GM23338 (cell line): Measurements from ENCODE around the gene DYNLT2B. TPM values are rescaled to one million over a fixed set of nuclear protein-coding genes. Genes with fewer than 3 reads are reported as not detected.
A peak's percentile ranks its signal among the peaks of the same experiment; 100 is the strongest.

Experiments
- ATAC-seq: fragments of 200-7000 bp; cut with Tn5 transposase; 3 replicates; pipeline ENCODE4 v1.9.1; 2020
- DNase-seq: peaks from one replicate; pipeline ENCODE4 v3.0.0-alpha.2; 2015; ENCODE audit warnings: low spot score
- H2AFZ ChIP-seq: fragments of 200-600 bp; sonication (generic); 2 replicates; pipeline ENCODE4 v1.8.0; 2016; ENCODE audit warnings: antibody characterized with exemption, mild to moderate bottlenecking, moderate library complexity
- H3F3A ChIP-seq: fragments of 200-600 bp; sonication (generic); replicated peaks from 2 replicates; pipeline ENCODE4 v1.8.0; 2017; ENCODE audit warnings: antibody characterized with exemption, mixed run types, low read depth
- H3K27ac ChIP-seq: fragments of 200-600 bp; sonication (generic); 2 replicates; pipeline ENCODE4 v1.6.1; 2016; ENCODE audit warnings: low read depth
- H3K27me3 ChIP-seq: fragments of 200-600 bp; sonication (generic); 2 replicates; pipeline ENCODE4 v1.8.0; 2016; ENCODE audit warnings: mild to moderate bottlenecking, mixed run types, moderate library complexity; ENCODE audit not compliant: insufficient read depth
- H3K36me3 ChIP-seq: fragments of 200-600 bp; sonication (generic); 2 replicates; pipeline ENCODE4 v1.8.0; 2016; ENCODE audit warnings: mild to moderate bottlenecking; ENCODE audit not compliant: insufficient read depth
- H3K4me1 ChIP-seq: fragments of 200-600 bp; sonication (generic); 2 replicates; pipeline ENCODE4 v1.8.0; 2016; ENCODE audit warnings: mild to moderate bottlenecking, moderate library complexity; ENCODE audit not compliant: insufficient read depth
- H3K4me2 ChIP-seq: fragments of 200-600 bp; sonication (generic); 2 replicates; pipeline ENCODE4 v1.7.1; 2017; ENCODE audit warnings: mixed run types
- H3K4me3 ChIP-seq: fragments of 200-600 bp; sonication (generic); 2 replicates; pipeline ENCODE4 v1.6.1; 2016; ENCODE audit warnings: mixed run types
- H3K79me2 ChIP-seq: fragments of 200-600 bp; sonication (generic); replicated peaks from 2 replicates; pipeline ENCODE4 v1.8.0; 2017; ENCODE audit warnings: mild to moderate bottlenecking; ENCODE audit not compliant: insufficient read depth
- H3K9me2 ChIP-seq: fragments of 200-600 bp; sonication (generic); 2 replicates; pipeline ENCODE4 v1.8.0; 2017; ENCODE audit not compliant: insufficient read depth
- H4K20me1 ChIP-seq: fragments of 200-600 bp; sonication (generic); replicated peaks from 2 replicates; pipeline ENCODE4 v1.8.0; 2017; ENCODE audit warnings: mild to moderate bottlenecking; ENCODE audit not compliant: insufficient read depth
- H3K27ac Mint-ChIP-seq: 2 replicates; pipeline ENCODE4 v1.8.0; 2020; ENCODE audit warnings: inconsistent platforms, mild to moderate bottlenecking, moderate library complexity, mixed read lengths
- H3K27me3 Mint-ChIP-seq: 3 replicates; pipeline ENCODE4 v1.8.0; 2022; ENCODE audit warnings: low read depth, mild to moderate bottlenecking, moderate library complexity, mixed read lengths, inconsistent platforms; ENCODE audit not compliant: insufficient read depth, poor library complexity
- H3K36me3 Mint-ChIP-seq: 3 replicates; pipeline ENCODE4 v1.8.0; 2021; ENCODE audit warnings: low read depth, mild to moderate bottlenecking, inconsistent platforms, moderate library complexity, mixed read lengths
- H3K4me1 Mint-ChIP-seq: 3 replicates; pipeline ENCODE4 v1.8.0; 2020; ENCODE audit warnings: mild to moderate bottlenecking, inconsistent platforms, mixed read lengths
- H3K4me3 Mint-ChIP-seq: 3 replicates; pipeline ENCODE4 v1.8.0; 2021; ENCODE audit warnings: moderate library complexity, mild to moderate bottlenecking, inconsistent platforms, mixed read lengths
- H3K9me3 Mint-ChIP-seq: 3 replicates; pipeline ENCODE4 v1.8.0; 2020; ENCODE audit warnings: moderate library complexity, mild to moderate bottlenecking, inconsistent platforms, mixed read lengths
- CREB1 ChIP-seq: fragments of 250-450 bp; sonication (Bioruptor Pico); IDR thresholded peaks from 2 replicates; pipeline ENCODE4 v1.5.0; 2020; ENCODE audit warnings: low read depth, mild to moderate bottlenecking, moderate library complexity
- JUNB ChIP-seq: IDR thresholded peaks from one replicate; pipeline ENCODE4 v1.6.1; 2016; ENCODE audit warnings: antibody characterized with exemption; ENCODE audit not compliant: unreplicated experiment
- NANOG ChIP-seq: IDR thresholded peaks from 2 replicates; pipeline ENCODE4 v1.6.1; 2016; ENCODE audit warnings: antibody characterized with exemption, borderline replicate concordance
- POLR2AphosphoS5 ChIP-seq: IDR thresholded peaks from 2 replicates; pipeline ENCODE4 v1.6.1; 2016; ENCODE audit warnings: antibody characterized with exemption, low read depth
- polyA plus RNA-seq: library from polyadenylated mRNA; unstranded; fragments of >200 nt; fragmentation: Nextera tagmentation; extraction: Ambion mirVana; gene quantifications from 2 replicates; pipeline ENCODE4 v1.2.1, GENCODE V29; 2016
- total RNA-seq: library from RNA; depleted of rRNA; stranded (reverse); fragments of >200 nt; shearing (Covaris generic); gene quantifications from 2 replicates; pipeline ENCODE4 v1.2.3, GENCODE V29; 2014
- TF ChIP-seq, protein P1 (sequence below): IDR thresholded peaks from one replicate; pipeline ENCODE4 v1.6.1; 2018; ENCODE audit warnings: antibody characterized with exemption; ENCODE audit not compliant: unreplicated experiment
- TF ChIP-seq, protein P2 (sequence below), 2 experiments: fragments of 200-600 bp in 1 of 2; sonication (generic) in 1 of 2; conservative IDR thresholded peaks; 2 replicates each; pipeline versions ENCODE4 v1.5.1 to v1.6.1; 2016 to 2017; ENCODE audit warnings: antibody characterized with exemption in 2 of 2, low read depth in 2 of 2, mild to moderate bottlenecking in 2 of 2, moderate library complexity in 1 of 2
- TF ChIP-seq, protein P3 (sequence below): IDR thresholded peaks from 2 replicates; pipeline ENCODE4 v1.6.1; 2016; ENCODE audit warnings: antibody characterized with exemption

Gene DYNLT2B
- total and polyA plus RNA-seq, 2 experiments from 2014 or later: 11.3 to 42.7 TPM

DNA sequence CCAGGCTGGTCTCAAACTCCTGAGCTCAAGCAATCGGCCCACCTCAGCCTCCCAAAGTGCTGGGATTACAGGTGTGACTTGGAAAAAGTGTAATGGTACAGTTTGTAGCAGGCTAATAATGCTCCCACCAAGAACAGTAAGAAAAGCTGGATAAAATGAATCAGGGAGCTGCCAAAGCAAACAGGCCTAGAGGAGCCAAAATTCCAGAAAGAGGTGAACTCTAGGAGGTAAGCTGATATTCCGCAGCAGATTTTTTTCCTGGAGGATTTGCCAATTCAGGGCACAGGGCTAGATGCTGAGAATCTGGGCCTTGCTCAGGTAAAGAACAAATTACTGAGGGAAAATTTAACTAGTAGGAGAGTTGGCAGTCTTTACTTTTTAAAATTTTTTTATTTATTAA, 19.5 kb downstream of the DYNLT2B start (continued):
- TF ChIP-seq, protein P1, sequence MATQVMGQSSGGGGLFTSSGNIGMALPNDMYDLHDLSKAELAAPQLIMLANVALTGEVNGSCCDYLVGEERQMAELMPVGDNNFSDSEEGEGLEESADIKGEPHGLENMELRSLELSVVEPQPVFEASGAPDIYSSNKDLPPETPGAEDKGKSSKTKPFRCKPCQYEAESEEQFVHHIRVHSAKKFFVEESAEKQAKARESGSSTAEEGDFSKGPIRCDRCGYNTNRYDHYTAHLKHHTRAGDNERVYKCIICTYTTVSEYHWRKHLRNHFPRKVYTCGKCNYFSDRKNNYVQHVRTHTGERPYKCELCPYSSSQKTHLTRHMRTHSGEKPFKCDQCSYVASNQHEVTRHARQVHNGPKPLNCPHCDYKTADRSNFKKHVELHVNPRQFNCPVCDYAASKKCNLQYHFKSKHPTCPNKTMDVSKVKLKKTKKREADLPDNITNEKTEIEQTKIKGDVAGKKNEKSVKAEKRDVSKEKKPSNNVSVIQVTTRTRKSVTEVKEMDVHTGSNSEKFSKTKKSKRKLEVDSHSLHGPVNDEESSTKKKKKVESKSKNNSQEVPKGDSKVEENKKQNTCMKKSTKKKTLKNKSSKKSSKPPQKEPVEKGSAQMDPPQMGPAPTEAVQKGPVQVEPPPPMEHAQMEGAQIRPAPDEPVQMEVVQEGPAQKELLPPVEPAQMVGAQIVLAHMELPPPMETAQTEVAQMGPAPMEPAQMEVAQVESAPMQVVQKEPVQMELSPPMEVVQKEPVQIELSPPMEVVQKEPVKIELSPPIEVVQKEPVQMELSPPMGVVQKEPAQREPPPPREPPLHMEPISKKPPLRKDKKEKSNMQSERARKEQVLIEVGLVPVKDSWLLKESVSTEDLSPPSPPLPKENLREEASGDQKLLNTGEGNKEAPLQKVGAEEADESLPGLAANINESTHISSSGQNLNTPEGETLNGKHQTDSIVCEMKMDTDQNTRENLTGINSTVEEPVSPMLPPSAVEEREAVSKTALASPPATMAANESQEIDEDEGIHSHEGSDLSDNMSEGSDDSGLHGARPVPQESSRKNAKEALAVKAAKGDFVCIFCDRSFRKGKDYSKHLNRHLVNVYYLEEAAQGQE: no peak
- no peak for TF ChIP-seq POLR2AphosphoS5
- no peak for TF ChIP-seq JUNB
- no peak for TF ChIP-seq CREB1 (CRISPR knock-in tag)
- TF ChIP-seq NANOG: no peak

DNA sequence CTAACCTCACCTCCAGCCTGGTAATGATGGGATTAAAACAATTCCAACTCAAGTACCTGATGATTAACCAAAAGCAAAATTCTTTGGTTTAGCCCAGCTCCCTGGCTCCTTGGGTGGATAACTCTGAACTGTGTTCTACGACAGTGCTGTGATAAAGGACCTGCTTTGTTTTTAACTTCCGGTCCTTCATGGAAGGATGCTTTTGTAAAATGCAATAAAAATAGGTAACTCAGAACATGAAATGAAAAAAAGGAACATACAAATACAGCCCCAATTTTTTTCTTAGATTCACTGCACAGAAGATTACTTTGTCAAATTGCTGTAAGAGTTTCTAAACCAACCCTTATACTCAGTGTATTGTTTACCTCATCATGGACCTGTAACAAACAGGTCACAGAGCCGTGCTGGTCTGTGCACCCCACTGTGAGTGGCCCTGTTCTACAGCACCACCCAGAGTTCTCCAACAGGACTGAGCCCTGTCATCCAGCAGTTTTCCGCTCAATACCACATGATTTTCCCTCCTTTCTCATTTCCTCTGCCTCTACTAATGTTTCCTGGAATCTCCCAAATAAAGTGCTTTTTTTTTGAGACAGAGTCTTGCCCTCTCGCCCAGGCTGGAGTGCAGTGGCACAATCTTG, 25.6 kb downstream of the DYNLT2B start:
- H3K4me3 Mint-ChIP-seq: no peak overlapping the region
- Histone ChIP-seq H3K4me3 (no peak overlapping the region), H3K27me3 (no peaks in the 10 kb centered on the region), H3K27ac (no peak overlapping the region), H3K9me2 (no peaks in the 10 kb centered on the region), H3K4me2 (no peak overlapping the region), H4K20me1 (no peaks in the 10 kb centered on the region), H3K79me2 (no peaks in the 10 kb centered on the region), H2AFZ (no peak overlapping the region), H3K36me3 (no peaks in the 10 kb centered on the region), H3F3A (no peaks in the 10 kb centered on the region; the same call in 1 of the 2 replicates), H3K4me1 (no peaks in the 10 kb centered on the region; the same call in 1 of the 2 replicates)
- no peaks in the 10 kb centered on the region for H3K36me3 Mint-ChIP-seq
- peaks cover 9% of the 10 kb centered on the region for H3K27me3 Mint-ChIP-seq
- H3K4me1 Mint-ChIP-seq: peaks cover under 1% of the 10 kb centered on the region; the same call in 1 of the 3 replicates
- H3K9me3 Mint-ChIP-seq: no peaks in the 10 kb centered on the region
- no peak overlapping the region; the same call in 1 of the 2 replicates for H3K27ac Mint-ChIP-seq
- DNase-seq: peak; percentile 69
- peak; percentile 40 for ATAC-seq
- TF ChIP-seq, protein P2, sequence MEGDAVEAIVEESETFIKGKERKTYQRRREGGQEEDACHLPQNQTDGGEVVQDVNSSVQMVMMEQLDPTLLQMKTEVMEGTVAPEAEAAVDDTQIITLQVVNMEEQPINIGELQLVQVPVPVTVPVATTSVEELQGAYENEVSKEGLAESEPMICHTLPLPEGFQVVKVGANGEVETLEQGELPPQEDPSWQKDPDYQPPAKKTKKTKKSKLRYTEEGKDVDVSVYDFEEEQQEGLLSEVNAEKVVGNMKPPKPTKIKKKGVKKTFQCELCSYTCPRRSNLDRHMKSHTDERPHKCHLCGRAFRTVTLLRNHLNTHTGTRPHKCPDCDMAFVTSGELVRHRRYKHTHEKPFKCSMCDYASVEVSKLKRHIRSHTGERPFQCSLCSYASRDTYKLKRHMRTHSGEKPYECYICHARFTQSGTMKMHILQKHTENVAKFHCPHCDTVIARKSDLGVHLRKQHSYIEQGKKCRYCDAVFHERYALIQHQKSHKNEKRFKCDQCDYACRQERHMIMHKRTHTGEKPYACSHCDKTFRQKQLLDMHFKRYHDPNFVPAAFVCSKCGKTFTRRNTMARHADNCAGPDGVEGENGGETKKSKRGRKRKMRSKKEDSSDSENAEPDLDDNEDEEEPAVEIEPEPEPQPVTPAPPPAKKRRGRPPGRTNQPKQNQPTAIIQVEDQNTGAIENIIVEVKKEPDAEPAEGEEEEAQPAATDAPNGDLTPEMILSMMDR (conservative IDR thresholded peaks at IDR 0.05; ENCODE audit: low read depth in 2 of 2): peak; percentile 32 to 49; a peak in 3 of 4 replicates
- TF ChIP-seq, protein P3, sequence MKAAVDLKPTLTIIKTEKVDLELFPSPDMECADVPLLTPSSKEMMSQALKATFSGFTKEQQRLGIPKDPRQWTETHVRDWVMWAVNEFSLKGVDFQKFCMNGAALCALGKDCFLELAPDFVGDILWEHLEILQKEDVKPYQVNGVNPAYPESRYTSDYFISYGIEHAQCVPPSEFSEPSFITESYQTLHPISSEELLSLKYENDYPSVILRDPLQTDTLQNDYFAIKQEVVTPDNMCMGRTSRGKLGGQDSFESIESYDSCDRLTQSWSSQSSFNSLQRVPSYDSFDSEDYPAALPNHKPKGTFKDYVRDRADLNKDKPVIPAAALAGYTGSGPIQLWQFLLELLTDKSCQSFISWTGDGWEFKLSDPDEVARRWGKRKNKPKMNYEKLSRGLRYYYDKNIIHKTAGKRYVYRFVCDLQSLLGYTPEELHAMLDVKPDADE: no peak
